Measurements from ENCODE around the gene CBY1.
"Not testable (repeated sequence)": the region's sequence is repeated elsewhere in the genome, so short reads cannot be mapped to it uniquely, and the experiment has no call there.

Gene CBY1

DNA sequence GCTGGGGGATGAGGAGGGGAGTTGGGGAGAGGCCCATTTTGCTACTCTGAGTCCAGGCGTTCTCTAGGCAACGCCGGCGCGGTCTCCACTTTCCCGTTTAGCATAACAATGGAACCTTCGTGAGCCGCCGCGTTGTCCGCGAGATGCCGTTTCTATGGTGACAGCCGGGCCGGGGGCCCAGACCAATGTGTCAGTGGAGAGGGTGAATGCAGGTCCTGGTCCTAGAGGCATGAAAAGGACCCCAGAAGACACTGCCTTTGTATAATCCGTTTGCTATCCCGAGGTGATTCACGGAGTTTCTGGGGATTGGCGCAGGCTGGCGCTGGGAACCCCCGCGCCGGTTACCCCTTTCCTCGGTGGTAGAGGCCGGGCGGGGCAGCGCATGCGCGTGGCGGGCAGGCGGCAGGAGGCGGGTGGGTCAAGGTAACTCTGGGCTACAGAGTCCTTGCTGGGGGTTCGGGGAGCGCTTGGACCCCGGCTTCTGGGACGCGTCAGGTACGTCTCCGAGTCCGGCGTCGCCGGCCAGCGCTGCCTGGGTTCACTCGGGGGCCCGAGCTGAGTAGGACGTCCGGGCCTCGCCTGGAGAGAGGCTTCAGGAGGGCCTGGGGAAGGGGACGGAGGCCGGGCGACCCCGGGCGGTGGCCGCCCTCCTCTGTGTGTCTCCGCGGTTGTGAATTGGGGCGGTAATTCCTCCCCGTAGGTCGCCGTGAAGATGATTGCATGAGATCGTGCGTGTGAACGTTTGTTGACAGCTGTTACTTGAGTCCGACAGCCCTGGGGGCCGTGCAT is at the start of gene CBY1, which contains the start of gene FAM227A:
CBY1 (plus strand) TSS at position 383 of the 789 bp plus-strand sequence. CDS start 11,417 bp downstream, outside the sequence.
FAM227A (minus strand) TSS at position 137 of the 789 bp plus-strand sequence. CDS start 6,224 bp downstream, outside the sequence.
- DNase-seq, result peak; percentile 70

DNA sequence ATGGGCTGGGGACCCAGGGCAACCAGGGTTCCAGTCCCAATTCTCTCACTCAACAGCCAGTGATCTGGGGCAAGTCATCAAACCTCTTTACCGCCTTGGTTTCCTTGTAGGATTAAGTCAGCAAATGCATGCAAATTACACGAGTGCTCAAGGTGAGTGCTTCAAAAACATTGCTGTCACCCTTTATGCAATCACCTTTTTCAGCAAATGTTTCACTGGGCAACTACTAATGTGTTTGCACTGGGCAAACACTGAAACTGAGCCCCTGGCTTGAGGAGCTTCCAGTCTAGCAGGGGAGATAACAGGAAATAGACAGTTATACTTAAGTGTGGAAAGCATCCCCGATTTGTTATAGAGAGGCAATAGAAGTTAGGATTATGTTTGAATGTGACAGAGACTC is 48.8 kb upstream of the CBY1 start:
- no peak for DNase-seq

DNA sequence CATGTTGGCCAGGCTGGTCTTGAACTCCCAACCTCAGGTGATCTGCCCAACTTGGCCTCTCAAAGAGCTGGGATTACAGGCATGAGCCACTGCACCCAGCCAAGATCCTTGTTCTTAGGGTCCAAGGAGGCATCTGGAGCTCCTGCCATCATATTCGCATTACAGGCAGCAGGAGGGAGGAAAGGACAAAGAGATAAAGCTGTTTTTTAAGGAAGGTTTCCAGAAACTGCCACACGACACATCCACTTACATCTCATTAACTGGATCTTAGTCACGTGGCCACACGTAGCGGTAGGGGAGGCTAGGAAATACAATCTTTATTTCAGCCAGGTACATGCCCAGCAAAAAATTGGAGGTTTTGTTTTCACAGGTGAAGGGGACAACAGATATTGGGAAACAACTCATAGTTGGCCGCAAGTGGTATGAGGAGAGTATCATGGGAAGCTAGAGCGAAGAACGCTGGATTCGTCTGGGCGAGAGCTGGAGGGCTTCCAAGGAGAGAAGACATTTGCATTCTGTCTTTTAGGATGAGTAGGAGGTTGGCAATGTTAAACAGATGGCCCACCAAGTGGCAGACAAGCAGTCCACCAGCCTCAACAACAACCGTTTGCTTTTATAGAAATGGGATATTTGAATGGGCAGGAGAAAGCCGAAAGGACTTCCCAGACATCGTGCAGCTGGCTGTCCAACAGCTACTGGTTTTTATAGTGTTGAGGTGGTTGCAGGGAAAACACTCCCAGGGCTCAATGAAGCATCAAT is 47.3 kb upstream of the CBY1 start:
- DNase-seq, result no peak

DNA sequence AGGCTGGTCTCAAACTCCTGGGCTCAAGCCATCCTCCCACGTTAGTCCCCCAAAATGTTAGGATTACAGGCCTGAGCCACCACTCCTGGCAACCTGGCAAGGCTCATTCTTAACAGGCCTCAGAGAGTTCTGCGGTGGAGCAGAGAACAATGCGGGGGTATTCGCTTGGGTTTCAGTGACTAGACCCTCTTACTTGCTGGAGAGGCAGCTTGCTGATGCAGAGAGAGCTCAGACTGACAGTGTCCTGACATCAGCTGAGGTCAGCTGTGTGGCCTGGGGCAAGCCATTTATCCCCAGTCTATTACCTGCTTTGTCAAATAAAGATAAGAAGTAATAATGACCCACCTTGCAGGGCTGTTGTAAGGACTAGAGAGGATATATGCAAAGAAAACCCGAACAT is 46.2 kb upstream of the CBY1 start:
- DNase-seq, result no peak

DNA sequence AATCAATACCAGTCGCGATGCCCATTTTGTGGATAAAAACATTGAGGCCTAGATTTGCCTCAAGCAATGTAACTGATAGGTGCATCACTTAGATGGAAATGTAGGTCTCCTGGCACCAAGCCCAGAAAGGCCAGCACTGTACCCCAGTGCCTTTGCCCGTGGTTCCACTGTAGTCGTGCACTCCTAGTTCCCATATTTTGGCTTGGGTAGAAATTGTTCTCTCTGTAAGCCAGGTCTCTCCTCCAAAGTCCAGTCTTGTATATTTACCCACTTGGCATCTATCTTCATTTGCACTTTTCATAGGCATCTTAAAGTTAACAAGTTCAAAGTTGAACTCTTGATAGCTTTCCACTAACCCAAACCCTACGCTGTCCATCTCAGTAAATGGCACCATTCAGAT is 44.9 kb upstream of the CBY1 start:
- DNase-seq, result no peak

DNA sequence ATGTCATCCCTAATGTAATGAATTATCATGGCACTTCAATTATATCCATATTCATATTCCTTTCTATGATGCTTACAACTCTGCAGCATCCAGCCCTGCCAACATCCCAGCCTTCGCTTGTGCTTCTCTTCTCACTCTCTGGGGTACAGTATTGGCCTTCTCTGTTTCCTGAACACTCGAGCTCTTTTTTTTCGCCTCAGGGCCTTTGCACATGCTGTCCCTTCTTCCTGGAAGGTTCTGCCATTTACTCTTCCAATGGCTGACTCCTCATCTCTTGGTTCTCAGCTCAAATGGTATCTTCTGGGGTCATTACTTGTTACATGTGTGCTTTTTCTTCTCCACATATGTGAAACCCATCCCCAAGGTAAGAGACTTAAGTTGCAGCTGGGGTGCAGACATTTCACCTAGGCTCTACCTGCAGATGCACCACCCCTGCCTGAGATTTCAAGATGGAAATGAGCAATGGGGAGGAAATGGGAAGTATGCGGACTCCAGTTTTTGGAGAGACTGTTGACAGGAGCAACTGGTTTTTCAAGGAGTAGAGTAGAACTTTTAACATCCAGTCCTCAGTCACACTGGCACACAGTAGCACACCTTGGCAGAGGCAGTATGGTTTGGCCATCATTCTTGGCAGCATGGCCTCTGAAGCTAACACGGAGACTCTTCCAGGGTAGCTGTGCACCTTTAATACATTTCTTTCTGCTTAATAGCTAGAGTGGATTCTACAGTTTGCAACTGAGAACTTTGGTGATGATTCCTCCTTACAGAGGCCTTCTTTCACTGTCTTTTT is 44.0 kb upstream of the CBY1 start:
- DNase-seq, result no peak

DNA sequence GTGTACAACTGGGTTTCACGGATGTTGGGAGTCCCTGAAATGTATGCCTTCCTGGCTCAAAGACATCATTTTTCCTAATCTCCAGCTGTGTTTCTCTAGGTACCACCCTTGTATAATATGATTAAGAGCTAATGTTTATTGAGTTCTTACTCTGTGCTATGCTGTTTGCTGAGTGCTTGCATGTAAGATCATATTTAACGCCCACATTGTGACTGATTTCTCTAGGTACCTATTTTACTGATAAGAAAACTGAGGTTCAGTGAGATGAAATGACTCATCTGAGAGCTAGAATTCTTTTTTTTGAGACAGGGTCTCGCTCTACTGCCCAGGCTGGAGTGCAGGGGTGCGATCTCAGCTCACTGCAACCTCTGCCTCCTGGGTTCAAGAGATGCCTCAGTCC is 42.9 kb upstream of the CBY1 start:
- no peak for DNase-seq

DNA sequence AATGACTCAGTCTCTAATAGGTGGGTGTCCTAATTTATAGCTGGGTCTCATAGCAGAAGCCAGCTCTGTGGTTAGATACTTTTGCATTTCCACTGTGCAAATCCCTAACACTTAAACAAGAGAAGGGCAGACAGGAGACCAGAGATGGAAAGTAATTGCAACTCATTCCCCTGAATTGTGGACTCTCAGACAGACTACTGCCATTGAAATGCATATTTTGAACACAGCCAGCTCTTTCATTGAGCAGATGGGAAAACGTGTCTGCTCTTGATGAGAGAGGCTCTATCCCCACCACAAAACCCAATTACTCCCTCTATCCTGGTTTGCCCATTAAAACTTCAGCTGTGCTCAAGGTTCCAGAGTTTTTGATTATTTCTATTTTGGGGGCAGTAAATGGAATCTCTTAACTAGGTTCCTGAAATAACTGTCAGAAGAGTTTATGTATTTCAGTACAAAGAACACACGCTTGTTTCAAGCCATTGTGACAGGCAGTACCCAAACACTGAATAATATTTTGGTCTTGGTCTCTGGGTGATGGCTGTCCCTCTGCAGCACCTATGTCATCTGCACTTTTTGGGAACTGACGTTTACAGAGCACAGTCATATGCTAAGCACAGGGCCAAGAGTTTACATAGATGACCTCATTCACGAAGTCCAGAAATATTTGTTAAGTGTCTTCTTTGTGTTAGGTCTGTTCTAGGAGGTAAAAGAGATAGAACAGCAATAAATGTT is 41.9 kb upstream of the CBY1 start:
- DNase-seq, result no peak

DNA sequence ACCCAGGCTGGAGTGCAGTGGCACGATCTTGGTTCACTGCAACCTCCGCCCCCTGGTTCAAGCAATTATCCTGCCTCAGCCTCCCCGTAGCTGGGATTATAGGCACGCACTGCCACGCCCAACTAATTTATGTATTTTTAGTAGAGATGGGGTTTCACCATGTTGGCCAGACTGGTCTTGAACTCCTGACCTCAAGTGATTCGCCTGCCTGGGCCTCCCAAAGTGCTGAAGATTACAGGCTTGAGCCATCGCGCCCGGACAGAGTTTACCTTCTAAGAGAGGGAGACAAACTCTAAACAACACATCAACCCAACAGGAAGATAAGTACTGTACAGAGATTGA is 41.4 kb upstream of the CBY1 start:
- DNase-seq, result not testable (repeated sequence)

DNA sequence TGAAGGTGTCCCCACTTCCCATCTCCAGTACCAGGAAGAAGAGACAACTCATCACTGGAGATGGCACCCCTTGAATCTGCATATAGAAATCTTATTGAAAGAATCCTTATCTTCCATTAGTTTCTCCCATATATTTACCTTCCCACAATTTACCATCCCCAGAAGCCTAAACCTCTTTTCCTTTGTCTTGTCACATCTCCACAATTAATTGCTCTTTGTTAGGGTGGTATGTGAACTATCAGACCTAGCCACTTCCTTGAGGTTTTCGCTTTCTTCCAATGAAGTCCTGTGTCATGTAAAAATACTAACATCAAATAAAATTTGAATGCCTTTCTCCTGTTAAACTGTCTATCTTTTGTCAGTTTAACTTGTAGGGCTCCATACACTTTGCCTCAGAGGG is 38.2 kb upstream of the CBY1 start:
- DNase-seq, result no peak

DNA sequence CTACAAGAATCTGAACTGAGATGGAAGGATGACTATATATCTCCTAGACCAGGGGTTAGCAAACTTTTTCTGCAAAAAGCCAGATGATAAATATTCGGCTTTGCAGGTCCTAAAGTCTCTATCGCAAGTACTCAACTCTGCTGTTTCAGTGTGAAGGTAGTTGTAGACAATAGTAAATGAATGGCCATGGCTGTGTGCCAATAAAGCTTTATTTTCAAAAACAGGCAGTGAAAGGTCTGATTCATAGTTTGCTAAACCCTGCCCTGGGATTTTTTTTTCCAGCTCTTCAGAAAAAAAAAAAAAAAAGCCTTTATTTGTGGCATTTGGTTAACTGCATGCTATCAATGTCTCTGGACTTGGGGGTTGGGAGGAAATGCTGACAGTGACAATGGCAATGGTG is 37.8 kb upstream of the CBY1 start:
- DNase-seq, result no peak

DNA sequence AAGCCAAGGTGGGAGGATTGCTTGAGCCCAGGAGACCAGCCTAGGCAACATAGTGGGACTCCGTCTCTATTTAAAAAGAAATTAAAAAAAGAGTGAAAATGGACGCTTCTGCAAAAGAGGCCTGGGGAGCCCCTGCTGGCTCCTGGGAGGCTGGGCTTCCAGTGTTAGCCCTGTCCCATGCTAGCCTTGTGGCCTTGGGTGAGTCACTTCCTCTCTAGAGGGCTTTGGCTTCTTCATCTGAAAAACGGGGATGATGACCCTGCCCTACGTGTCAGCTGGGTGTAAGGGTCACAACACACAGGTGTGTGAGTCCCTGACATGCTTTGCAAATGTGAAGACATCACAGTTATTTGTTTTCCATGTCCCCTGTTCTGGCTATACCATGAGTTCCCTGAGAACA is 33.1 kb upstream of the CBY1 start:
- DNase-seq, result no peak

DNA sequence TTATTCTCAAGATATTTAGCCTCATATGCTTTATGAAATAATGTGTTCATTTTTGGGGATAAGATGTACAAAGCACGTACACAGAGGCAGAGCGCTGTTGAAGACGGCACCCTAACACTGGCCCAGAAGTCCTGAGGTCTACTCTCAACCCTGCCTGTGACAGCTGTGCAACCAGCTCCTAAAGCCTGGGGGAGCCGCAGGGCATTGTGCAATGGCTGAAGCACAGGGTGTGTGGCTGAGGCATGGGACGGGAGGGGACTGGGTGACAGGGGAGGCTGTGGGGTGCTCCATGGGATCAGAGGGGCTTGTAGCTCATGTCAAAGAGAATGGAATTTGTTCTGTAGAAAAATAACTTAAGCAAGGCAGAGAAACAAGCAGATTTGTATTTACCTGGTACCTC is 28.0 kb upstream of the CBY1 start:
- DNase-seq, result no peak

DNA sequence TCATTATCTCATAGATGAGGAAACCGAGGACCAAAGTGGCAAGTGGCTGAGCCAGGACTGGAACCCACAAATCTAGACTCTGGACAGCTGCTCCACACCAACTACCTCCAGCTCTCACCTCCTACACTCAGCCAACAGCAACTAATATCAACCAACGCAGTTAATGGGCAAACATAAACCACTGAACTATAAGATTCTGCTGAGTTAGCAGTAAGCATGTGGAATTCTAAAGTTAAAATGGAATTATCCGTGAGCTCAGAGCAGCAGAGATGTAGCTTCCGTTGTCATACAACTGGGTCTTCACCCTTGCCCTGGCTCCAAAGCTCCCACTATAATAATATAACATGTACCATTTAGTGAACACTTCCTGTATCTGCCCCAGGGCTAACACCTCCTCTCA is 27.3 kb upstream of the CBY1 start:
- no peak for DNase-seq

DNA sequence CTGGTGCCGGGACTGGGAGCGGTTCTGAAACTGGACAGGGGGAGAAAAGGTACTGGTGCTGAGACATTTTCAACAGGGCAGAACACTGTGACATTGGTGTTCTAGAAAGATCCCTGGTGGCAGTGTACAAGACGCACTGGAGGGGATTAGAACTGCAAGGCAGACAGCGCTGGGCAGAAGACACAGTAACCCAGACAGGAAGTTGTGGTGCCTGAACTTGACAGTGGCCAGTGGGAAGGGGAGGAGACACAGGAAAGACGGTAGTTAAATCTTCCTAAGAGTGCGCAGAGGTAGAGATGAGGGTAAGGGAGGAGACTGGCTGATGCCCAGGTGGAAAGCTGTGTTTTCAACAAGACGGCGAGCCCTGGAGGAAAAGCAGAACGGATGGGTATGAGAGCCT is 24.7 kb upstream of the CBY1 start:
- DNase-seq, result no peak

DNA sequence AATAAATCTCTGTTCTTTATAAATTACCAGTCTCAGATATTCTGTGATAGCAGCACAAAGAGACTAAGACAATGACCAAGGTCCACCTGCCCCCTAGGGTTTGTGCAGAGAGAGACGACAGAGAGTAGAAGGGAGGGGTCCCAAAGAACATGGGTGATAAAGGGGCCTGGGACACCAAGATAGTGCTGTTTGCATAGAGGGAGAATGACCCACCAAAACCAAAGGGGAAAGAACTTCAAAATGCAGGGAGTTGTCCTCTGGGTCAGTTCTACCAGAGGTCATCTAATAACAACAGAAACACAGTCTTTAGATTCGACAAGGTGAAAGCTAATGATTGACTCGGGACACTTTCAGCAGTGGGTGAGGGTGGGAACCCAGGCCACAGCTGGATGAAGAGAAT is 23.9 kb upstream of the CBY1 start:
- DNase-seq, result no peak

DNA sequence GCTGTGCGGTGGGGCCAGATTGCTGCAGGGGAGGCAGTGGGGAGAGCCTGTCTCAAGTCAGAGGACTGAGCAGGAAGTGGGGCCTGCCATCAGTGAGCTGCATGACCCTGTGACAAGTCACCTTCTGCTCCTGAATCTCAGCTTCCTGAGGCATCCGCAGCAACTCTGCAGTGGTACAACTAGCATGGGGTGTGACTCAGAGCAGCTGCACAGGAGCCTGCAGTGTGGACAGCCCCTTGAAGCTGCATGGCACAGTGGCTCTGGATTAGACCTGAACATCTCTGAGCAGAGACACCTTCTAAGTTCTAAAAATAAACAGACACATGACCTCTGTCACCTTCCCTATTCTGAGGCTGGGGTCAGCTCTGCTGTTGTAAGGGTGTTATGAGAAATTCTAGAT is 18.2 kb upstream of the CBY1 start:
- no peak for DNase-seq

DNA sequence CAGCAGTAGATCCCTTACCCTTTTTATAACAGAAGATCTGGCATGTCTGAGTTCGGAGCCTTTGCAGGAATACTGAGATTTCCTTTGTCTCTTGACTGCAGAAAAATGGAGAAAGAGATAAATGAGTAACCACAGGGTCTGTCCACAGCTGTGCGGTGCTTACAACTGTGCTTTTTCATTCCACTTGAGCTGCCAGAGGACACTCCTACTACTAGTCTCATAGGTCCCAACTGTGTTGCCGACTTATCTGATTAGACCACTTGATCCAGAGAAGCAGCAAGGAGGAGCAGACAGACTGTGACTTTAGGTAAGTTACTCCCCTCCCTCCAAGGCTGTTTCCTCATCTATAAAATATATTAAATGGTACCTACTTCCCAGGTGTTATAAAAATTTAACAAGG is 17.7 kb upstream of the CBY1 start:
- no peak for DNase-seq

DNA sequence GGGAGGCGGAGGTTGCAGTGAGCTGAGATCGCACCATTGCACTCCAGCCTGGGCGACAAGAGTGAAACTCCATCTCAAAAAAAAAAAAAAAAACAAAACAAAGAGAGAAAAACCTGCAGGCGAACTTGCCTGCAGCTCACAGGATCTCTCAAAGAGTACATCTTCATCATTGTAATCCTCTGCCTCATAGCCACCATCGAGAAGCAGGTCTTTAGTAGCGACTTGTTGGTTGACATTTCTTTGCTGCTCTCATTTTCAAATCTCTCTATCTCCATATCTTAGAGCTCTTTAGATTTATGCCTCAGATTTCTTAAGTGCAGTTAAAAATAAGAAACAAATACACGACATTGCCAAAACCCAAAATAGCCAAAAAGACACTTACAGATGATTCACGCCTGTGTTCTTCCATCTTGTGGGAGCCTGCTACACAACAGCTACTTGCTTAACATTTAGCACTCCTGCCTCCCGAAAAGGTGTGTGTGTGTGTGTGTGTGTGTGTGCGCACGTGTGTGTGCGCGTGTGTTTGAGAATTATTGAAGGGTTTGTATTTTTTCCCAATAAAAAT is 14.9 kb upstream of the CBY1 start:
- no peak for DNase-seq

DNA sequence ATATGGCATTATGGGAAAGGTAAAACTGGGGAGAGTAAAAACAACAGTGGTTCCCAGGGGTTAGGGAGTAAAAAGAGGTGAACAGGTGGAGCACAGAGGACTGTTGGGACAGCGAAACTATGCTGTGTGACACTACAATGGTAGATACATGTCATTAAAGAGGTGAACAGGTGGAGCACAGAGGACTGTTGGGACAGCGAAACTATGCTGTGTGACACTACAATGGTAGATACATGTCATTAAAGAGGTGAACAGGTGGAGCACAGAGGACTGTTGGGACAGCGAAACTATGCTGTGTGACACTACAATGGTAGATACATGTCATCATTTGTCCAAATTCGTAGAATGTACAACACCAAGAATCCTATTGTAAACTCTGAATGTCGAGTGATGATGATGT is 12.2 kb upstream of the CBY1 start:
- DNase-seq, result not testable (repeated sequence)

DNA sequence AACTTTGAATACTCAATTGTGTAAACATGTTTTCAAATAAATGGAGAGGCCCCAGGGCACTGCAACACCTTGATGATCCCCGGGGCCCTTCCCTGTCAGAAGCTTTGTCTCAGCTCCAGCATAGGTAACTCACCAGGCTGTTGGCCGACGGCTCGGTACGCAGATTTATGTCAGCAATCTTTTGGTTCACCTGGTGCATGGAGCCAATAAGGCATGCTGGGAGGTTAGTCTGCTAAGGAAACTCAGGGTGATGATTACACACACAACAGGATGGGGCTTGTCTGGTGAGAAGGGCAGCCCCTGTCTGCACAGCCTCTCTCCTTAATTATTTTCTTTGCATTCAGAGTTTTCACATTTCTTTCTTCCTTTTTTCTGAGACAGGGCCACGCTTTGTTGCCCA is 11.0 kb upstream of the CBY1 start:
- DNase-seq, result no peak

DNA sequence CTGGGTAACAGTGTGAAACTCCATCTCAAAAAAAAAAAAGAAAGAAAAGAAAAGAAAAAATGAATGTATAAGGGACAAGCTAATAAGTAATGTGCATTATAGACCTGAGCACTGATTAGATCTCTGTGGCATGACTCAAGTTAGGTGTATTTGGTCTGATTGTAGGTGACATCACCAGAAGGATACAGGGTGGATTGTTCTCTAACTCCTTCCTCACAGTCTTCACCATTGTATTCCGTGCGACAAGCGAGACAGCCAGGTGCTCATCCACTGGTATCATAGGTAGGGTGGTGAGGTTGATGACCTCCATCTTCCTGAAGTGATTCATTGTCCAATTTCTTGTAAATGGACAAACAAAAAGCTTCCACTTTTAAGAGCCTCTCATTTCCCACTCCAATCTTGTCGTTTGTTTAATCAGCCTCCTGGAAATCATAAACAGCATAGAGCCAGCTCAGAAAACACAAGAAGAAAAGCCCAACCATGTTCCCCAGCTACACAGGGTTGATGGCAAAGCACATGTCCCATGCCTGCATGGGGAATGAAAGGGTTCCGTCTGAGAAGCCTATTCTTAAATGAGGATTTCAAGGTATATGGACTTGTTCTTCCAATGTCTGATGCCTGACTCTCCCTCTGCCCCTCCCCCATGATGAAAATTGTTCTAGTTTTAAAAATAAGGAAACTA is 6.5 kb upstream of the CBY1 start:
- no peak for DNase-seq

Measured in DMS79 treated with DMSO at 0.1 percent for 48 hours (cell line).